ENCODE measurements around the gene CARD9. TPM values are rescaled to one million over a fixed set of nuclear protein-coding genes. Genes with fewer than 3 reads are reported as not detected.

CARD9 gene
- total RNA-seq, 1 donor from 2014 or later, result 1.9 TPM

DNA sequence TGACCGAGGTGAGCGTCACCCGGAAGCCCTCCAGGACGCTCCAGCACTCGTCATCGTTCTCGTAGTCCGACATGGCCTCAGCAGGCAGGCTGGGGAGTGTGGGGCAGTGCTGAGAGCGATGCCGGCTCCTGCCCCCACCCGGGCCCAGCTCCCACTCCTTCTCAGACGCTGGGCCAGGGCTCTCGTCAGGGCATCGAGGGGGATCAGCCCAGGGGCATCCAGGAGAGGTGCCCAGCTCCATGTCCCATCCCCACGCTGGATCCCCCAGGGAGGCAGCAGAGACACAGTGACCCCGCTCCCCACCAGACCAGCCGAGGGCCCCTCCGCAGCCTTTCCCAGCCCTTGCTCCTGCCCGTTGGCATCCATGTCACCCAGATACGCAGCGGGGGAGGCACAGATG lies 1.5 kb downstream of the CARD9 start:
- Histone ChIP-seq H3K4me3 (ENCODE audit: low read depth, low read length) (no peak overlapping the region), H3K36me3 (ENCODE audit: control insufficient read depth, insufficient read depth, low read length) (no peaks in the 10 kb centered on the region), H3K27me3 (ENCODE audit: control insufficient read depth, insufficient read depth, low read length) (no peaks in the 10 kb centered on the region)
- TF ChIP-seq, protein P1, sequence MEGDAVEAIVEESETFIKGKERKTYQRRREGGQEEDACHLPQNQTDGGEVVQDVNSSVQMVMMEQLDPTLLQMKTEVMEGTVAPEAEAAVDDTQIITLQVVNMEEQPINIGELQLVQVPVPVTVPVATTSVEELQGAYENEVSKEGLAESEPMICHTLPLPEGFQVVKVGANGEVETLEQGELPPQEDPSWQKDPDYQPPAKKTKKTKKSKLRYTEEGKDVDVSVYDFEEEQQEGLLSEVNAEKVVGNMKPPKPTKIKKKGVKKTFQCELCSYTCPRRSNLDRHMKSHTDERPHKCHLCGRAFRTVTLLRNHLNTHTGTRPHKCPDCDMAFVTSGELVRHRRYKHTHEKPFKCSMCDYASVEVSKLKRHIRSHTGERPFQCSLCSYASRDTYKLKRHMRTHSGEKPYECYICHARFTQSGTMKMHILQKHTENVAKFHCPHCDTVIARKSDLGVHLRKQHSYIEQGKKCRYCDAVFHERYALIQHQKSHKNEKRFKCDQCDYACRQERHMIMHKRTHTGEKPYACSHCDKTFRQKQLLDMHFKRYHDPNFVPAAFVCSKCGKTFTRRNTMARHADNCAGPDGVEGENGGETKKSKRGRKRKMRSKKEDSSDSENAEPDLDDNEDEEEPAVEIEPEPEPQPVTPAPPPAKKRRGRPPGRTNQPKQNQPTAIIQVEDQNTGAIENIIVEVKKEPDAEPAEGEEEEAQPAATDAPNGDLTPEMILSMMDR (IDR thresholded peaks at IDR 0.05; ENCODE audit: insufficient read depth, low read length, poor library complexity, severe bottlenecking), result no peak
- DNase-seq (ENCODE audit: low read depth), result no peak

DNA sequence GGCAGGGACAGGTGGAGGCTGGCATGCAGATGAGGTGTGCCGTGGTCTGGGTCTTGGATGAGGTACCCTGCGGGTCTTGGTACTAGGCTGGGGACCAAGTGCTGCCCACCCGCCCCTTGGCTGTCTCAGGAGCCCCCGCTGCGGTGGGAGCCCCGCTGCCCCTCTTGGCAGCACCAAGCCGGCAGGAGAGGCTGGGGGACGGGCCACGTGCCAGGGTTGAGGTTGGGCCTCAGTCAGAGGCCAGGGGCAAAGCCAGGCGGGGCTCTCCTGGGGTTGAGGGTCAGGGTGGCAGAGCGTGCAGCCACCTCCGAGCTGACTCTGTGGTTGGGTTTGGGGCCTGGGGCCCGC lies 2.0 kb downstream of the CARD9 start:
- H3K36me3 ChIP-seq (ENCODE audit: control insufficient read depth, insufficient read depth, low read length), result no peaks in the 10 kb centered on the region
- no peak overlapping the region for H3K4me3 ChIP-seq (ENCODE audit: low read depth, low read length)
- H3K27me3 ChIP-seq (ENCODE audit: control insufficient read depth, insufficient read depth, low read length), result no peaks in the 10 kb centered on the region
- no peak for DNase-seq (ENCODE audit: low read depth)
- TF ChIP-seq, protein P1 (IDR thresholded peaks at IDR 0.05; ENCODE audit: insufficient read depth, low read length, poor library complexity, severe bottlenecking), result no peak

DNA sequence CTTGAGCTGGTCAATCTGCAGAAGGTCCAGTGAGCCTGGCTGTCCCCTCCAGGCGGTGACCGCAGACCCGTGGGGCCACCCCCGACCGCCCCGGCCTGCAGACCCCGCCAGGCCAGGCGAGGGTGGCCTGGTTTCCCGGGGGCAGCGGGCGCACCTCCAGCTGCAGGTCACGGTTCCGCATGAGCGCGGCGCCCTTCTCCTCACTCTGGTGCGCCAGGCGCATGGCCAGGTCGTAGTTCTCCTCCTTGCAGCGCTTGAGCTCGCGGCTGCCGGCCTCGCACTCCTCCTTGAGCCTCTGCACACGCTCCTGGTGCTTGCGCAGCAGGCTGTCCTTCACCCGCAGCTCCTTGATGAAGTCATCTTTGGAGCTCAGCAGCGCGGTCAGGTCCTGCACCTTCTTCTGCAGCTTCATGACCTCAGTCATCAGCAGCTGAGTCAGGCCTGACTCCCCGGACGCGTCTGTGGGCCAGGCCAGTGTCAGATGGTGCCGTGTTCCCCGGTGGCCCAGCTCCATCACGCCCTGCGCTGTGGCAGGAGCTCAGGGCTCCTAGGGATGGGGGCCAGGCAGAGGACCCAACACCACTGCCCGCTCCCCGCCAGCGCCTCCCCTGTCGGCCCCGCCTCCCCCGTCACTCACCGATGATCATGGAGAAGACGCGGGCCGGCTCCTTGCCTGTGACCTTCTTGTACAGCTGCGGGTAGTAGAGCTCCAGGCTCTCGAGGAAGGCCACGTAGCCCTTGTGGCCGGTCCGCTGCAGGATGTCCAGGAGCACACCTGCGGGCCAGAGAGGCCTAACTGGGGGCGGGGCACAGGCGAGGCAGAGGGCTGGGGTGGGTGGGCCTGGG lies 2.6 kb downstream of the CARD9 start:
- no peaks in the 10 kb centered on the region for H3K27me3 ChIP-seq (ENCODE audit: control insufficient read depth, insufficient read depth, low read length)
- TF ChIP-seq, protein P1 (IDR thresholded peaks at IDR 0.05; ENCODE audit: insufficient read depth, low read length, poor library complexity, severe bottlenecking), result no peak
- no peaks in the 10 kb centered on the region for H3K36me3 ChIP-seq (ENCODE audit: control insufficient read depth, insufficient read depth, low read length)
- DNase-seq (ENCODE audit: low read depth), result no peak
- no peak overlapping the region for H3K4me3 ChIP-seq (ENCODE audit: low read depth, low read length)

DNA sequence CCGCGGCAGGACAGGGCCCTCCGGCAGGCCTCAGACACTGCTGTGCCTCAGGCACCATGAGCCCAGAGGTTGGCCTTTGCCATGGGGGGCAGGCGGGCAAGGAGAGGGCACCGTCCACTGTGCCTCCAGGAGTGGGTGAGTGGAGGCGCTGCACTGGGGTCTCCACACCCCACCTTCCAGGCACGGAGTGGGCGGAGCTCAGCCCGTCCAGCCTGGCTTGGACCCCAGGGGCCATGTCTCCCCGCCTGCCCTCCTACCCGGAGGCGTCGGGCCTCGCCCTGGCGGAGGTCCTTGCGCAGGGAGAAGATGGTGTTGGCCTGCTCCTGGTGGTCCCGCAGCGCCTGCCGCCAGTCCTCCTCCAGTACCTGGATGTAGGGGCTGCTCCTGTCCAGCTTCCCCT lies 3.4 kb downstream of the CARD9 start:
- Histone ChIP-seq H3K27me3 (ENCODE audit: control insufficient read depth, insufficient read depth, low read length) (no peaks in the 10 kb centered on the region), H3K36me3 (ENCODE audit: control insufficient read depth, insufficient read depth, low read length) (no peaks in the 10 kb centered on the region), H3K4me3 (ENCODE audit: low read depth, low read length) (no peak overlapping the region)
- no peak for DNase-seq (ENCODE audit: low read depth)
- TF ChIP-seq, protein P1 (IDR thresholded peaks at IDR 0.05; ENCODE audit: insufficient read depth, low read length, poor library complexity, severe bottlenecking), result no peak

DNA sequence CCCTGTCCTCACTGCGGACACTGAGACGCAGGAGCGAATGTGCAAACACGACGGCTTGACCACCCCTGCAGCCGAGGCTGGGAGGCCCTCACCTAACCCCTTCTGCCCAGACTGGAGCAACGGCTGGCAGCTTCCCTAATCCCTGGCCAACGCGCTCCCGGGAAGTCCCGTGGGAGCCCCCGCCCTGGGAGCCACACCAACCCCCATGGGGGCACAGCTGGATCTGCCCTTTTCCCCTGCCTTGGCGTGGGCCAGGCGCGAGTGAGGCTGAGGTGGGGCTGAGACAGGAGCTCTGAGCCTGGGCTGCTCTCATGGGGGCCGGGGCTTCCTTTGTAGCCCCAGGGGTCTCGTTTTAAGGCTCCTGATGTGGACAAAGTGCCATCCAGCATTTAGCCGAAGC lies 5.3 kb downstream of the CARD9 start:
- Histone ChIP-seq H3K36me3 (ENCODE audit: control insufficient read depth, insufficient read depth, low read length) (no peaks in the 10 kb centered on the region), H3K4me3 (ENCODE audit: low read depth, low read length) (no peak overlapping the region), H3K27me3 (ENCODE audit: control insufficient read depth, insufficient read depth, low read length) (no peaks in the 10 kb centered on the region)
- DNase-seq (ENCODE audit: low read depth), result no peak
- TF ChIP-seq, protein P1 (IDR thresholded peaks at IDR 0.05; ENCODE audit: insufficient read depth, low read length, poor library complexity, severe bottlenecking), result no peak

All from kidney epithelial cell (primary cell).